NCI-H1105 treated with DMSO at 0.1 percent for 48 hours (cell line): ENCODE data around the gene ILK.

ENCODE experiments used
- DNase-seq: peaks from one replicate; lab custom pipeline; 2025; lab: John Stamatoyannopoulos, UW

Gene ILK

GRCh38 chr11:6574816-6575715 lies 28.5 kb upstream of the ILK start:
- no peak for DNase-seq

- peak; percentile 92 for DNase-seq
Observed at GRCh38 chr11:6576471-6577373, 26.9 kb upstream of the ILK start.

- DNase-seq = no peak
Observed at GRCh38 chr11:6578134-6578533, 25.4 kb upstream of the ILK start.

- no peak for DNase-seq
Observed at GRCh38 chr11:6579681-6580080, 23.9 kb upstream of the ILK start.

- DNase-seq = no peak
Observed at GRCh38 chr11:6583584-6583983, 20.0 kb upstream of the ILK start.

GRCh38 chr11:6584528-6584927 lies 19.0 kb upstream of the ILK start:
- no peak for DNase-seq

GRCh38 chr11:6586434-6587359 lies 16.9 kb upstream of the ILK start:
- DNase-seq = no peak

- peak; percentile 16 for DNase-seq
Observed at GRCh38 chr11:6587360-6587953, 16.1 kb upstream of the ILK start.

GRCh38 chr11:6588018-6588417 lies 15.6 kb upstream of the ILK start:
- DNase-seq = no peak

- DNase-seq = no peak
Observed at GRCh38 chr11:6594142-6594768, 9.3 kb upstream of the ILK start.

GRCh38 chr11:6596239-6596877 lies 7.2 kb upstream of the ILK start:
- no peak for DNase-seq

GRCh38 chr11:6598555-6598954 lies 5.0 kb upstream of the ILK start:
- DNase-seq = no peak

- DNase-seq = no peak
Observed at GRCh38 chr11:6599449-6599848, 4.1 kb upstream of the ILK start.

- no peak for DNase-seq
Observed at GRCh38 chr11:6599881-6600390, 3.6 kb upstream of the ILK start.

GRCh38 chr11:6601041-6601461 lies 2.5 kb upstream of the ILK start:
- DNase-seq = no peak

- DNase-seq = no peak
Observed at GRCh38 chr11:6602096-6602940, 1.3 kb upstream of the ILK start.

GRCh38 chr11:6604081-6604626 lies 580 bp downstream of the ILK start:
- peak; percentile 31 for DNase-seq

GRCh38 chr11:6604790-6605189 lies 1.2 kb downstream of the ILK start:
- DNase-seq = no peak
